HCT116 (cell line): ENCODE measurements around the gene ATP1B3. TPM values are rescaled to one million over a fixed set of nuclear protein-coding genes. Genes with fewer than 3 reads are reported as not detected.

Source experiments
- ATAC-seq: fragments of 200-7000 bp; cut with Tn5 transposase; 2 replicates; pipeline ENCODE4 v1.9.1; 2020; ENCODE audit warnings: mild to moderate bottlenecking, moderate library complexity
- BruUV-seq: library from RNA; stranded (reverse); fragments of 400-500 nt; replicated peaks from 2 replicates; lab custom pipeline; 2021; lab: Mats Ljungman, UMichigan
- CTCF ChIA-PET: fragments of 300-600 bp; sonication (Branson Sonifier 250); formaldehyde crosslinking; loops from one replicate; lab custom pipeline; 2021; ENCODE audit warnings: antibody characterized with exemption; lab: Charles Lee
- POLR2A ChIA-PET: fragments of 300-600, 350-600 bp; sonication (Branson Sonifier 250); formaldehyde crosslinking; loops from one replicate; lab custom pipeline; 2021; ENCODE audit warnings: antibody characterized with exemption; lab: Charles Lee
- RAD21 ChIA-PET, 2 experiments: fragments of 300-600 bp; sonication (Branson Sonifier 250); formaldehyde crosslinking; loops; one replicate each; lab custom pipeline; 2023; ENCODE audit warnings: low total read pairs in 2 of 2; ENCODE audit not compliant: uncharacterized antibody in 2 of 2, unreplicated experiment in 2 of 2, low non-redundant PET in 1 of 2; lab: Charles Lee
- DNase-seq: peaks from one replicate; pipeline ENCODE4 v3.0.0-alpha.2; 2010; ENCODE audit warnings: low read depth, low spot score
- H2AFZ ChIP-seq: fragments of 200-600 bp; shearing (Covaris generic), sonication (generic); 2 replicates; pipeline ENCODE4 v1.6.1; 2017; ENCODE audit warnings: low read depth, mixed run types, mixed read lengths, antibody characterized with exemption, low read length; ENCODE audit not compliant: poor library complexity, severe bottlenecking
- H3K27ac ChIP-seq: 2 replicates; pipeline ENCODE4 v1.5.1; 2012; ENCODE audit warnings: low read depth, low read length
- H3K27me3 ChIP-seq: fragments of 200-600 bp; sonication (generic); 2 replicates; pipeline ENCODE4 v1.6.1; 2016; ENCODE audit warnings: mixed run types, low read length, mixed read lengths; ENCODE audit not compliant: insufficient read depth
- H3K36me3 ChIP-seq, 2 experiments: fragments of 200-500 bp in 1 of 2; fragments of 200-600 bp in 1 of 2; sonication (Bioruptor generic) in 1 of 2; sonication (generic) in 1 of 2; 2 replicates each; pipeline versions ENCODE4 v1.5.1 to v1.6.1; 2014 to 2016; ENCODE audit warnings: low read length in 2 of 2, inconsistent platforms in 1 of 2, mixed read lengths in 1 of 2, mixed run types in 1 of 2; ENCODE audit not compliant: insufficient read depth in 2 of 2, control insufficient read depth in 1 of 2
- H3K4me1 ChIP-seq, 2 experiments: fragments of 200-600 bp in 1 of 2; sonication (generic) in 1 of 2; 2 replicates each; pipeline versions ENCODE4 v1.5.1 to v1.6.1; 2012 to 2017; ENCODE audit warnings: low read length in 2 of 2, inconsistent platforms in 1 of 2, mild to moderate bottlenecking in 1 of 2, mixed read lengths in 1 of 2, mixed run types in 1 of 2, moderate library complexity in 1 of 2; ENCODE audit not compliant: insufficient read depth in 2 of 2, control insufficient read depth in 1 of 2
- H3K4me2 ChIP-seq: fragments of 200-600 bp; sonication (generic); 2 replicates; pipeline ENCODE4 v1.6.1; 2017; ENCODE audit warnings: mixed run types, low read length, mixed read lengths
- H3K4me3 ChIP-seq, 2 experiments: fragments of 200-600 bp in 1 of 2; sonication (generic) in 1 of 2; replicated peaks in 1 of 2; 2 replicates each; pipeline ENCODE4 v1.5.1; 2011 to 2016; ENCODE audit warnings: low read length in 2 of 2, control low read depth in 1 of 2, low read depth in 1 of 2, mild to moderate bottlenecking in 1 of 2, mixed read lengths in 1 of 2, mixed run types in 1 of 2
- H3K79me2 ChIP-seq: fragments of 200-600 bp; sonication (generic); 2 replicates; pipeline ENCODE4 v1.6.1; 2017; ENCODE audit warnings: mild to moderate bottlenecking, mixed run types, low read length, moderate library complexity, mixed read lengths; ENCODE audit not compliant: insufficient read depth
- H3K9ac ChIP-seq: fragments of 200-600 bp; sonication (generic); 2 replicates; pipeline ENCODE4 v1.6.1; 2016; ENCODE audit warnings: low read length, mixed read lengths
- H3K9me2 ChIP-seq: fragments of 200-600 bp; sonication (generic), shearing (Covaris generic); 2 replicates; pipeline ENCODE4 v1.6.1; 2017; ENCODE audit warnings: mixed run types, mild to moderate bottlenecking, moderate library complexity; ENCODE audit not compliant: insufficient read depth
- H3K9me3 ChIP-seq, 2 experiments: fragments of 200-500 bp in 1 of 2; fragments of 200-600 bp in 1 of 2; sonication (Bioruptor generic) in 1 of 2; sonication (generic) in 1 of 2; 2 replicates each; pipeline ENCODE4 v1.6.1; 2014 to 2017; ENCODE audit warnings: low read length in 2 of 2, mixed read lengths in 2 of 2, inconsistent platforms in 1 of 2, low read depth in 1 of 2, mild to moderate bottlenecking in 1 of 2, mixed run types in 1 of 2, moderate library complexity in 1 of 2; ENCODE audit not compliant: control insufficient read depth in 1 of 2, insufficient read depth in 1 of 2
- H4K20me1 ChIP-seq: fragments of 200-600 bp; sonication (generic), shearing (Covaris generic); 2 replicates; pipeline ENCODE4 v1.6.1; 2017; ENCODE audit warnings: mixed run types, mild to moderate bottlenecking, moderate library complexity; ENCODE audit not compliant: insufficient read depth
- EGR1 ChIP-seq: IDR thresholded peaks from 2 replicates; pipeline ENCODE4 v1.6.1; 2012; ENCODE audit warnings: low read depth
- EZH2 ChIP-seq: fragments of 200-600 bp; sonication (generic); IDR thresholded peaks from 2 replicates; pipeline ENCODE4 v1.6.1; 2017; ENCODE audit warnings: antibody characterized with exemption, mixed run types
- YY1 ChIP-seq: IDR thresholded peaks from 2 replicates; pipeline ENCODE4 v1.6.1; 2011; ENCODE audit warnings: low read length, low read depth, moderate library complexity, mild to moderate bottlenecking; ENCODE audit not compliant: insufficient replicate concordance; ENCODE audit errors: extremely low read depth
- ZFX ChIP-seq: fragments of 450-650 bp; IDR thresholded peaks from 2 replicates; pipeline ENCODE4 v1.6.1; 2017
- ZNF274 ChIP-seq: fragments of 200-500 bp; sonication (Bioruptor generic); IDR thresholded peaks from 2 replicates; pipeline ENCODE4 v1.6.1; 2014; ENCODE audit warnings: mild to moderate bottlenecking, low read depth, low read length, inconsistent platforms
- intact Hi-C: fragments of 100-400 bp; cut with micrococcal nuclease; formaldehyde crosslinking; loops from 2 replicates; pipeline ENCODE4 v1.10.0; 2022
- total RNA-seq: library from RNA; stranded (reverse); gene quantifications from one replicate; pipeline ENCODE4 v1.2.1, GENCODE V29; 2021; ENCODE audit not compliant: unreplicated experiment
- TF ChIP-seq, protein P1 (sequence below): IDR thresholded peaks from 2 replicates; pipeline ENCODE4 v1.6.1; 2012; ENCODE audit warnings: low read depth
- TF ChIP-seq, protein P2 (sequence below): IDR thresholded peaks from 2 replicates; pipeline ENCODE4 v1.6.1; 2012

The ATP1B3 gene
- total RNA-seq, 1 experiment from 2014 or later, result 147 TPM

DNA sequence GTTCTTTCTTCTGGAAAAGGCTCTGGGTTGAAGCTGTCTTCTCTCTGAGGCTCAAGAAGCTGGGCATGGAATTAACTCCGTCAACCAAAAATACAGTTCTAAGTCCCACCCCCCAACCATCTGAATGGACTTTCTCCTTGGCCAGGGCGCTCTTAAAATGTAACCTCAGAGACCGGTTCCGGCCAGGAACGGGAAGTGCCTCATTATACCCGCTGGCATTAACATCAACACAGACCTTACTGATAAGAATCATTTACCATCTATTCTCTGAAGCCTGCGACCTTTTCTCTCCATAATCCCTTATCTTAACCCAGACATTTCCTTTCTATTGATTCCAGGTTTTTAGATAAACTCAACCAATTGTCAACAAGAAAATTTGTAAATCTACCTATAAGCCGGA, 64.7 kb downstream of the ATP1B3 start (continued):
- TF ChIP-seq, protein P1, sequence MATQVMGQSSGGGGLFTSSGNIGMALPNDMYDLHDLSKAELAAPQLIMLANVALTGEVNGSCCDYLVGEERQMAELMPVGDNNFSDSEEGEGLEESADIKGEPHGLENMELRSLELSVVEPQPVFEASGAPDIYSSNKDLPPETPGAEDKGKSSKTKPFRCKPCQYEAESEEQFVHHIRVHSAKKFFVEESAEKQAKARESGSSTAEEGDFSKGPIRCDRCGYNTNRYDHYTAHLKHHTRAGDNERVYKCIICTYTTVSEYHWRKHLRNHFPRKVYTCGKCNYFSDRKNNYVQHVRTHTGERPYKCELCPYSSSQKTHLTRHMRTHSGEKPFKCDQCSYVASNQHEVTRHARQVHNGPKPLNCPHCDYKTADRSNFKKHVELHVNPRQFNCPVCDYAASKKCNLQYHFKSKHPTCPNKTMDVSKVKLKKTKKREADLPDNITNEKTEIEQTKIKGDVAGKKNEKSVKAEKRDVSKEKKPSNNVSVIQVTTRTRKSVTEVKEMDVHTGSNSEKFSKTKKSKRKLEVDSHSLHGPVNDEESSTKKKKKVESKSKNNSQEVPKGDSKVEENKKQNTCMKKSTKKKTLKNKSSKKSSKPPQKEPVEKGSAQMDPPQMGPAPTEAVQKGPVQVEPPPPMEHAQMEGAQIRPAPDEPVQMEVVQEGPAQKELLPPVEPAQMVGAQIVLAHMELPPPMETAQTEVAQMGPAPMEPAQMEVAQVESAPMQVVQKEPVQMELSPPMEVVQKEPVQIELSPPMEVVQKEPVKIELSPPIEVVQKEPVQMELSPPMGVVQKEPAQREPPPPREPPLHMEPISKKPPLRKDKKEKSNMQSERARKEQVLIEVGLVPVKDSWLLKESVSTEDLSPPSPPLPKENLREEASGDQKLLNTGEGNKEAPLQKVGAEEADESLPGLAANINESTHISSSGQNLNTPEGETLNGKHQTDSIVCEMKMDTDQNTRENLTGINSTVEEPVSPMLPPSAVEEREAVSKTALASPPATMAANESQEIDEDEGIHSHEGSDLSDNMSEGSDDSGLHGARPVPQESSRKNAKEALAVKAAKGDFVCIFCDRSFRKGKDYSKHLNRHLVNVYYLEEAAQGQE, result no peak
- TF ChIP-seq ZNF274 (no peak), YY1 (no peak), ZFX (no peak), EGR1 (no peak)
- TF ChIP-seq, all 23 proteins: peak for 0

DNA sequence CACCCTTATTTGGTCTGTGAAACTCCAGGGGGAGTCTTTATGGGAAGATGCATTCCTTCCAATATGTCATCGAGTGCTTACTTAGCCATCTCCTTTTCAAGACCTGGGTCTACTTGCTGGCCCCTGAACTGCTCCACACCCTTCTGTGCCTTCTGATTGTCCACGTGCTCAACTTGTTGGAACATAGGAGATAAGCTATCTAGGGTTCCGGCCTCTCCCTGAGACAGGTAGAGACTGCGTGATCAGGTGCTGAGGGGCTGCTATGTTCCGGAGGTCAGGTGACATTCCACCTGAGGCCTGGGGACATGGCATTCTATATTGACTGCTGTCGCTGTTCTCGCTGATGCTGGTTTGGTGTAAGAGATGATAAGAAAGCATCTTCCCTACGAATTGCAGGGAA, 65.6 kb downstream of the ATP1B3 start:
- Histone ChIP-seq H3K9me3 (no peaks in the 10 kb centered on the region), H3K27me3 (no peaks in the 10 kb centered on the region), H3K9me2 (no peaks in the 10 kb centered on the region), H3K4me3 (no peak overlapping the region), H3K27ac (peak overlapping the region; percentile 88), H3K79me2 (no peaks in the 10 kb centered on the region), H3K4me2 (0 out of 2 replicates have a peak overlapping the region, but pooled peaks have one; percentile 77), H3K4me1 (peaks cover 44 to 49% of the 10 kb centered on the region in 2 experiments), H2AFZ (no peak overlapping the region), H4K20me1 (no peaks in the 10 kb centered on the region), H3K36me3 (no peaks in the 10 kb centered on the region), H3K9ac (no peak overlapping the region)
- ATAC-seq, result no peak
- ChIA-PET CTCF (no interaction called here), POLR2A (no interaction called here), RAD21 (no interaction called here)
- no TSS peak for BruUV-seq
- intact Hi-C loops, result no loop called here
- no peak for TF ChIP-seq EZH2
- TF ChIP-seq, protein P2, sequence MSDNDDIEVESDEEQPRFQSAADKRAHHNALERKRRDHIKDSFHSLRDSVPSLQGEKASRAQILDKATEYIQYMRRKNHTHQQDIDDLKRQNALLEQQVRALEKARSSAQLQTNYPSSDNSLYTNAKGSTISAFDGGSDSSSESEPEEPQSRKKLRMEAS, result no peak
- no peak for DNase-seq
